ENCODE data around the gene PTOV1. TPM values are rescaled to one million over a fixed set of nuclear protein-coding genes. Genes with fewer than 3 reads are reported as not detected.
A peak's percentile ranks its signal among the peaks of the same experiment; 100 is the strongest.

The PTOV1 gene
- total and polyA plus RNA-seq, 12 donors: 67.8 to 220 (median 91.4) TPM

DNA sequence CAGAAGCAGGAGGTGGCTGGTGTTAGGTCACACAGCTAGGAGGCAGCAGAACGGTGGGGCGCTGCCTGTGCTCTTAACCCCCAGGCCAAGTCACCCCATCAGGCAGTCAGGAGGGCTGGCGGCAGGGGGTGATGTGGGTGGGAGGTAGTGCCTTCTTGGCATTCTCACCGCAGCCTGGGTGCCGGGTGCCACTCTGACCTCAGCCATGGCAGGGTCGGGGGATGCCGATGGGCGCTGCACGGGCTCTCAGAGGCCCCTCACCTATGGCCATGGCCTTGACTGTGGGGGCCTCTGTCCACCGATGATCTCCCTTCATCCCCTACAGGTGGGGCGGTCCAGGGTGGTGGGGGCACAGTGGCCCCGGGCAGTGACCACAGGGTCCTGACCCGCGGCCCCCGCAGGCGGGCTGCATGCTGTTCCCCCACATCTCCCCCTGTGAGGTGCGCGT, 5.6 kb downstream of the PTOV1 start:
- no peak overlapping the region for H3K27ac ChIP-seq
- 93% methylated on average over 17 to 18 of the region's 18 CpGs for WGBS, 2 donors
- no peaks in the 10 kb centered on the region for H3K27me3 ChIP-seq
- TF ChIP-seq, protein P1, sequence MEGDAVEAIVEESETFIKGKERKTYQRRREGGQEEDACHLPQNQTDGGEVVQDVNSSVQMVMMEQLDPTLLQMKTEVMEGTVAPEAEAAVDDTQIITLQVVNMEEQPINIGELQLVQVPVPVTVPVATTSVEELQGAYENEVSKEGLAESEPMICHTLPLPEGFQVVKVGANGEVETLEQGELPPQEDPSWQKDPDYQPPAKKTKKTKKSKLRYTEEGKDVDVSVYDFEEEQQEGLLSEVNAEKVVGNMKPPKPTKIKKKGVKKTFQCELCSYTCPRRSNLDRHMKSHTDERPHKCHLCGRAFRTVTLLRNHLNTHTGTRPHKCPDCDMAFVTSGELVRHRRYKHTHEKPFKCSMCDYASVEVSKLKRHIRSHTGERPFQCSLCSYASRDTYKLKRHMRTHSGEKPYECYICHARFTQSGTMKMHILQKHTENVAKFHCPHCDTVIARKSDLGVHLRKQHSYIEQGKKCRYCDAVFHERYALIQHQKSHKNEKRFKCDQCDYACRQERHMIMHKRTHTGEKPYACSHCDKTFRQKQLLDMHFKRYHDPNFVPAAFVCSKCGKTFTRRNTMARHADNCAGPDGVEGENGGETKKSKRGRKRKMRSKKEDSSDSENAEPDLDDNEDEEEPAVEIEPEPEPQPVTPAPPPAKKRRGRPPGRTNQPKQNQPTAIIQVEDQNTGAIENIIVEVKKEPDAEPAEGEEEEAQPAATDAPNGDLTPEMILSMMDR (IDR thresholded peaks at IDR 0.05): no peak
- peaks cover 0 to 75% (median 36%) of the 10 kb centered on the region in 9 donors for H3K36me3 ChIP-seq
- intact Hi-C loops (cut with DNase I): no loop called here
- no peak for DNase-seq
- ATAC-seq: peak in 1 of 8 donors; percentile 6
- no peak overlapping the region for H3K4me3 ChIP-seq
- no peaks in the 10 kb centered on the region for H3K9me3 ChIP-seq
- peaks cover 9 to 34% (median 22%) of the 10 kb centered on the region in 9 donors for H3K4me1 ChIP-seq

GRCh38 chr19:49857061-49857837, 6.3 kb downstream of the PTOV1 start:
- H3K4me1 ChIP-seq: peaks cover 7 to 28% (median 16%) of the 10 kb centered on the region in 9 donors
- DNase-seq (no peak), ATAC-seq (no peak)
- 91 to 92% methylated on average over 26 of the region's 26 CpGs for WGBS, 2 donors
- TF ChIP-seq, protein P1 (IDR thresholded peaks at IDR 0.05): no peak
- intact Hi-C loops (cut with DNase I): no loop called here
- H3K36me3 ChIP-seq: peaks cover 0 to 82% (median 39%) of the 10 kb centered on the region in 9 donors
- H3K27me3 ChIP-seq: no peaks in the 10 kb centered on the region
- H3K4me3 ChIP-seq: no peak overlapping the region
- no peaks in the 10 kb centered on the region for H3K9me3 ChIP-seq
- no peak overlapping the region for H3K27ac ChIP-seq

DNA sequence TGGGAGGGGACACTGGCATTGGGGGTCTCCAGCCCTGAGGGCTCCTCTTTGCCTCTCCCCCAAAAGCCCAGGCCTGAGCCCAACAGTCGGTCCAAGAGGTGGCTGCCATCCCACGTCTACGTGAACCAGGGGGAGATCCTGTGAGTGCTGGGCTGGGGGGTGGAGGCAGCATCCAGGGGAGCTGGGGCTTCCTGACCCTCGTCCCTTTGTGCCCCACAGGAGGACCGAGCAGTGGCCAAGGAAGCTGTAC, 6.8 kb downstream of the PTOV1 start:
- no peak for DNase-seq
- H3K9me3 ChIP-seq: no peaks in the 10 kb centered on the region
- 81 to 83% methylated on average over 5 of the region's 5 CpGs for WGBS, 2 donors
- peaks cover 0 to 86% (median 39%) of the 10 kb centered on the region in 9 donors for H3K36me3 ChIP-seq
- H3K4me3 ChIP-seq: no peak overlapping the region
- intact Hi-C loops (cut with DNase I): no loop called here
- ATAC-seq: no peak
- peaks cover 1 to 23% (median 11%) of the 10 kb centered on the region in 9 donors for H3K4me1 ChIP-seq
- no peaks in the 10 kb centered on the region for H3K27me3 ChIP-seq
- H3K27ac ChIP-seq: no peak overlapping the region
- TF ChIP-seq, protein P1 (IDR thresholded peaks at IDR 0.05): no peak

DNA sequence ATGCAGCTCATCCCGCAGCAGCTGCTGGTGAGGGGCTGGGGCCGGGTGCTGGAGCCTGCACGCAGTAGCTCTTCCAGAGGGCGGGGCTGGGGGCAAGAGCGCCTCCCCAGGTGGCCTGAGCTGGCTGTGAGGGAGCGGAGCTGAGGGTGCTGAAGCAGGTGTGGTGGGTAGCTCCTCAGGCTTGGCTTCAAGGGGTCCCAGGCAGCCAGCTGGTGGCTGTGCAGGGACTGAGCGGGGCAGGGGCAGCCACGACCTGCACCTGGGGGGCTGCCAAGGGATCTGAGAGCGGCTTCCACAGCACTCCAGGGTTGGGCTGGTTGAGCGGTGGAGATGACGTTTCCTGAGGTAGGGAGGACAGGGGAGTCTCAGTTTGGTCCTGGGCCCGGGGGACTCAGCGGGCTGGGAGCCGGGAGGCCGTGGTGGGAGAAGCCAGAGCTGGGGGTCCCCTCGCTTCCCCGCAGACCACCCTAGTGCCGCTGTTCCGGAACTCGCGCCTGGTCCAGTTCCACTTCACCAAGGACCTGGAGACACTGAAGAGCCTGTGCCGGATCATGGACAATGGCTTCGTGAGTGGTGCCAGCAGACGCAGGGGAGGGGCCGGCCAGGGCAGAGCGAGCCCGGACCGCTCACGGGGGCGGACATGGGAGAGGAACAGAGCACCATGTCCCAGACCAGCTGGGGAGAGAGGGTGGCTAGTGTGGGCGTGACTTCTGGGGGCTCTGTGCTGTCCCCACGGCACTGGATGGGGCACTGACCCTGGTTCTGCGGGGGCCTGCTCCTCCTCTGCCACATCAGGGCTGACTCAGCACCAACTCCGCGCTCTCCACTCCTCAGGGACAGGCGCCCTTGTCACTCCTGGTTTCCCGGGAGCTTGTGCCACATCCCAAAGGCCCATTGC, 7.4 kb downstream of the PTOV1 start:
- Histone ChIP-seq H3K9me3 (no peaks in the 10 kb centered on the region), H3K36me3 (peaks cover 0 to 91% (median 39%) of the 10 kb centered on the region in 9 donors), H3K27ac (no peak overlapping the region), H3K27me3 (no peaks in the 10 kb centered on the region), H3K4me3 (no peak overlapping the region), H3K4me1 (peaks cover 0 to 17% (median 6%) of the 10 kb centered on the region in 9 donors)
- 85% methylated on average over 35 to 37 of the region's 37 CpGs for WGBS, 2 donors
- DNase-seq (no peak), ATAC-seq (peak in 2 of 8 donors; percentile 2 to 17)
- intact Hi-C loops (cut with DNase I): no loop called here
- TF ChIP-seq, protein P1 (IDR thresholded peaks at IDR 0.05): no peak

Data from heart right ventricle (tissue), 16 donors.